Ramos (cell line): ENCODE data around the gene SZRD1.

Experiments used
- in situ Hi-C: fragments of 300-500 bp; cut with MboI; formaldehyde crosslinking; loops from one replicate; pipeline ENCODE4 v1.14.3; 2022; ENCODE audit warnings: low sequenced_read_pairs; ENCODE audit not compliant: unreplicated experiment

SZRD1 gene

GRCh38 chr1:16434501-16434900, 67.5 kb downstream of the SZRD1 start:
- in situ Hi-C loops = no loop called here

DNA sequence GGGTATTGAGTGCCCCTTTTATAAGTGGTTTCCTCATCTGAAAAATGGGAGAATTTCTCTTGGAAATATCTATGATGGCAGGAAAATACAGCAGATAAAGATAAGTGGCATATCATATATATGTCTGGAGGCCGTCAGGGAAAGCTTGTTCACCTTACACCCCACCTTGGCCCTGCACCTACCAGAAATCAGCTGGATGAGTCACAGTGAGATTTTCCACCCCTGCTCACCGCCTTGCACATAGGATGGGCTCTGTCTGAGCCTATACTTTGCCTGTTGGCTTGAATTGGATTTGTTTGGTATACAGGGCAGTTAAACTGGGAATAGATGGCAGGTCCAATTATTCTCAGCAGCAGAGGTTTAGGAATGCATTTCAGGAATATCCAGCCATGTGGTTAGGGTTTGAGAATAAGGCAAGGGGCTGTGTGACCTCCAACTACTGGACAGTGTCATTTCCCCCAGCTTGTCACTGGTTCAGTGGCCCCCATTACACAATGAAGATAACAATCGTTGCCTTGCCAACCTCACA, 70.0 kb downstream of the SZRD1 start, which contains the start of gene SPATA21:
Gene SPATA21 (minus strand): TSS at position 479 of the 529 bp plus-strand sequence. CDS start 6,053 bp downstream, outside the sequence.
- in situ Hi-C loops = no loop called here

GRCh38 chr1:16438516-16438915, 71.5 kb downstream of the SZRD1 start:
- in situ Hi-C loops = no loop called here

DNA sequence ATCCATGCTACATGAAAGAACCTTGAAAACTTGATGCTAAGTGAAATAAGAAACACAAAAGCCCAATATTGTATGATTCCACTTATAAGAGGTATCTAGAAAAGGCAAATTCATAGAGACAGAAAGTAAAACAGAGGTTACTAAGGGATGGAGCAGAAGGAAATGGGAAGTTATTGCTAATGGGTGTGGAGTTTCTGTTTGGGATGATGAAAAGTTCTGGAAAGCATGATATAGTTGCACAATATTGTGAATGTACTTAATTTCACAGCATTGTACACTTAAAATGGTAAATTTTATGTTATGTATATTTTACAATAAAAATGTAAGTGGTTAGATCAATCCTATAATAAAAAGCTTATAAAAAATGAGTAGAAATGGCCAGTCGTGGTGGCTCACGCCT, 71.9 kb downstream of the SZRD1 start:
- in situ Hi-C loops = no loop called here

DNA sequence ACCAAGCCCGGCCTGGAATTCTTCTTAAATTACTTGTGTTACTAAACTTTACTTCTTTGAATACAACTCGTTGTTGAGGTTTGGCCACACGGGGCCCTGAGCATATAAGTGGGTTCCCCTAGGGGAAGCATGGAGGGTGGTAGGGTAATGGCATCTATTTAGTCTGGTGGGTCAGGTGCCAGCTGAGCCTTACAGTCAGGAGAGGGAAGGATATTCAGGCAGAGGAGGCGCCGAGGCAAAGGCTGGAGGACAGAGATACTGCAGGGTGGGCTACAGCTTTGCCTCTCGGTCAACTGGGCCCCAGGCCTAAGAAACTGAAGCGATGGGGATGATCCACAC, 73.1 kb downstream of the SZRD1 start:
- in situ Hi-C loops = no loop called here

- in situ Hi-C loops = no loop called here
Observed at GRCh38 chr1:16440470-16441281, 73.6 kb downstream of the SZRD1 start, which contains the start of gene NECAP2. TSS of gene NECAP2 (plus strand) at chr1:16440724. CDS start at chr1:16440762, 38 bp downstream.

DNA sequence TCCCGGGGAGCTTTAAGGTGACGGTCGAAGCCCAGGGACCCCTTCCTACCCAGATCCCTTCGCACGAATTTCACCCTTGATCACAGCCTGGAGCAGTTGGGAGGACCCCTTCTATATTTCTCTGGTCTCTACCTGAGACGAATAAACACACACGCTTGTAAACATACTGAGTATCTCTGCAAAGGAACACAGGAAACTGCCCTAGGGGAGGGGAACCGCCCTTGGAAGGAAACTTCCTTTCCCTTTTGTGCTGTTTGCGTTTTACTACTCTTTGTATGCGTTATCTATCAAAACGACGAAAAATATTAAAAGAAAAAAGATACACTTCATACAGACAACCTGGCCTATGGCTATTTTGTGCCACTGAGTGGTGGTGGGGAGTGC, 74.2 kb downstream of the SZRD1 start:
- in situ Hi-C loops = no loop called here

DNA sequence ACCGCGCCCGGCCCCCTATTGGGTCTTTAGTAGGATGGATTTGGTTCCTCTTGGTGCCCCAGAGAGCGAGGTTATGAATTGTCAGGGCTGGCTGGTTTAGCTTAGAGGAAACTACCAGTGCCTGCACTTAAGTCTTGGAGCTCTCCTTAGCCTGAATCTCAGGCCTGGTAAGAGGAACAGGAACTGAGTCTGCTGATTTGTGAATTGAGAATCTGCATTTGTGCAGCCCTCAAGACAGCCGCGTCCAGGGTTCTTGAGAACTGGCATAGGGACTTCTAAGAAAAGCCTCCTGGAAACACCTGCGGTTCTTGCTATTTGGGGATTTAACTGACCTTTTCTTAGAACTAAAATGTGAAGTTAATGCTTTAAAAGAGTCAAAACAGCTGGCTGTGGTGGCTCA, 75.2 kb downstream of the SZRD1 start:
- in situ Hi-C loops = no loop called here

DNA sequence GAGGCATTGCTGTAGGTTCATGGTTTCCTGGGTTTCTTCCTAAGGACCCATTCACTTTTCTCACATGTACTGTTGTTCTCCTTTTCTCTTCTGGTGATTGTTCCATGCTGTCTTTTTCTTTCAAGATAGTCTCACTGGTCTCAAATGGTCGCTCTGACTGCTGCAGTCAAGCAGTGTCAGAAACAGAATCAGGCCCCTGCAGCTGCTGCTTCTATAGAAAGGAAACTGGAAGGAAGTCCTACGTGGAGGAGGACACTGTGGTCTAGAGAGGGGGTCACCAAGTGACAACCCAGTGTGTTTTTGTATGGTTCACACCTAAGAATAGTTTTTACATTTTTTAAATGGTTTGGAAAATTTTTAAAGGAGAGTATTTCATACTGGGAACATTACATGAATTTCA, 75.9 kb downstream of the SZRD1 start:
- in situ Hi-C loops = no loop called here

- in situ Hi-C loops = no loop called here
Observed at GRCh38 chr1:16443975-16444770, 77.1 kb downstream of the SZRD1 start.

DNA sequence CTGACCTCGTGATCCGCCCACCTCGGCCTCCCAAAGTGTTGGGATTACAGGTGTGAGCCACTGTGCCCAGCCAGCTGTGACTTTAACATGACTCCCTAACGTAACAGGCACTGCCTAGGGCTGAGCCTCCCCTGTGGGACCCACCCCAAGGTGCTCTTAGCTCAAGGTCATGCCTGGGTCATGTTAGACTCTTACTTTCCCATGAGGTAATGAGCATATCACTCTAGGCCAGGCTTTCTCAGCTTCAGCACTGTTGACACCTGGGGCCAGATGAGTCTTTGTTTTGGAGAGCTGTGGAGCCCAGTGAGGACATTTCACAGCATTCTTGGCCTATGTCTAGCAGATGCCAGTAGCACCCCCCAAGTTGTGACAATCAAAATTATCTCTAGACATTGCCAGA, 78.0 kb downstream of the SZRD1 start:
- in situ Hi-C loops = no loop called here

GRCh38 chr1:16446116-16446515, 79.1 kb downstream of the SZRD1 start:
- in situ Hi-C loops = no loop called here

DNA sequence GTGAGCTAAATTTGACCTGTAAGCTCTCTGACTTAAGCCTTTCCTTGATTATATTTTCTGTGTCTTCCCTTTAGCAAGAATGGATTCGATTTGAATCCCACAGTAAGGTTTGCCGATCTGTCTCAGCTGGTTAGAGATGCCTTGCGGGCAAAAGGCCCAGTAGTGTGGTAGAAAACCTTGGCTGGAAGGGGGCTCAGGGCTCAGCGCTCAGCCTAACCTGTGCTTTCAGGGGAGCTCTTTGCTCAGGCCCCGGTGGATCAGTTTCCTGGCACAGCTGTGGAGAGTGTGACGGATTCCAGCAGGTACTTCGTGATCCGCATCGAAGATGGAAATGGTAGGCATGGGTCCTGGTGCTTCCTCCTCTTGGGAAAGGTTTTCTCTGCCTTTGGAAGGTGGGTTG, 80.6 kb downstream of the SZRD1 start:
- in situ Hi-C loops = no loop called here
